T-helper 1 cell treated with Interleukin-12 subunit alpha and Interleukin-12 subunit beta and Interleukin-4 antibody, amounts not matched to agents 30 ng/mL and 1 ng/mL, for 36 hours (primary cell): Measurements from ENCODE around the gene ST8SIA6. TPM values are rescaled to one million over a fixed set of nuclear protein-coding genes. Genes with fewer than 3 reads are reported as not detected.
"Not testable (repeated sequence)": the region's sequence is repeated elsewhere in the genome, so short reads cannot be mapped to it uniquely, and the experiment has no call there.

Experiments
- intact Hi-C: fragments of 100-400 bp; cut with micrococcal nuclease; formaldehyde crosslinking; loops from one replicate; pipeline ENCODE4 v1.15.1; 2024
- total RNA-seq: library from RNA; stranded (reverse); gene quantifications from 2 replicates; pipeline ENCODE4 v1.2.3, GENCODE V29; 2022

The ST8SIA6 gene
- total RNA-seq, 1 donor from 2014 or later = 0.34 TPM

DNA sequence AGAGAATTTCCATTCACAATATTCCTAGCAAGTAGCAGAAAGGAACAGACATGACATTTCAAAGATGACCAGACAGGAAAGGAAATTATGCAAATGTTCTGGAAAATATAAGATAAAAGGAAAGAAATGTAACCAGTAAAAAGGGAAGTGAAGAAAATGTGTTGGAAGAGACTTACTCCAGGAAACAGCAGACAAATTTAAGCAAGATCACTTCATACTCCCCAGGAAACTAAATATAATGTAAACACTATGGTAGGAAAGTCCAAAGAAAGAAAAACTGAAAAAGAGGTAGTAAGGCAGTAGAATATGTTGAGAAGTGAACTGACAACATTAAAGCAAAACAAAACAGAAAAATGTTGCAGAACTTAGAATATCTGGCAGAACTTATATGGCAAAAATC lies 6.4 kb upstream of the ST8SIA6 start:
- intact Hi-C loops = no loop called here

DNA sequence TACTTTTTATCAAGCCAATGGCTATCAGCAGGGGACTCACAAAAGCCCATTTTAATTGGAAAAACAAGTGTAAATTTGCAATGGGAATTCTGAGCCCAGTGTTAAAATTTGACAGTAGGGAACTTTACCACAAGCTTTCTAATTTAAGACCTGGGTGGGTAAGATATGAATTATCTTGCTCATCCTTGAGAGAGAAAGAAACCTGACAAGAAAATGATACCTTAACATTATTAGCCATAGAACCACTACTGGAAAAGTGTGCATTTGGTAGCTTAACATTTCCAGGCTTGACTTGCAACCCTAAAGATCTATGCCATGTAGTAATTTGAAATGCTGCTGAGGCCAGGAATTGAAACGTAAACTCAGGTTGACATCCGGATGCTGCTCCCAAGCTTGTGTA lies 2.7 kb upstream of the ST8SIA6 start:
- intact Hi-C loops = loop anchor here (10.0 kb wide), 1 partner anchor 1198 kb away; the partner anchor contains the start of genes ARL5B and NSUN6

DNA sequence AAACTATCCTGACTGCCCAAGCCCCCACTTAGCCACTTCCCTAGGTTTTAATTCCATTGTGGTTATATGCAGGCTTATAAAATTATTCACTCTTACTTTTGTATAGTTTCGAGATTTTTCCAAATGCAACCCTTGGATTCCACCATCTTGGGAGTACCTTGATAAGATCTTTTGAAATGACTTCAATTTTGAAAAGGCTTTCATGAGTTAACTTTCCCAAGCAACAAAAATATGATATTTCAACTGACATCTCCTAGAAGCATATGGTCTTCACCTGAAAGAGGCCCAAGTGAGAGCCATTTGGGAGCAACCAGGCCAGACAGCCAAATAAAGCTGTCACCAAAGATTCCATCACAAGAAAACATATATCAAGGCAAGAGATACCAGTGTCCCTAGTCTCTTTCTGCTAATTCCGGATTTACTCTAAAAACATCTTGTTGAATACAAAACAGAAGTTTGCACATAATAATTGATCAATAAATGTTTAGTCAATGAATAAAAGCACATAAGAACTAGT lies 1.7 kb upstream of the ST8SIA6 start:
- intact Hi-C loops = loop anchor here (10.0 kb wide), 1 partner anchor 1199 kb away; the partner anchor contains the start of genes ARL5B and NSUN6

DNA sequence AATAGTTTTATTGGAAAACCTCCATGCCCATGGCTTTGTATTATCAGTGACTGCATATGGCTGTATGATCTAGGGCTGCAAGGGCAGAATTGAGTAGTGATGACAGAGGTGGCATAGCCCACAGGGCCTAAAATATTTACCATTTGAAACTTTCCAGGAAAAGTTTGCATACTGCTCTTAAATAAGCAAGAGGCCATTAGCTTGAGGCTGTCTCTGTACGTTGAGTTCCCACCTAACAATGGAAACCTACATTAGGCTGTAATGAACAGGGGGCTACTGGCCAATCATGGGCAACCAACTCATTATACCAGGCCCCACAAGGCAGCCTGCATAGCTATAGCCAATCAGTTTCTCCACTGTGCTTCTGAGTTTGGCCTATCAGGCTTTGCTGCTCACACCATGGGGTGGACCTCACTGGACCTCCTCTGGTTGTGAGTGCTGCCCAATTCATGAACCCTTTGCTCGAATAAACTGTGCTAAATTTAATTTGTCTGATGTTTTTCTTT lies 673 bp upstream of the ST8SIA6 start:
- intact Hi-C loops = loop anchor here (10.0 kb wide), 1 partner anchor 1200 kb away; the partner anchor contains the start of genes ARL5B and NSUN6

DNA sequence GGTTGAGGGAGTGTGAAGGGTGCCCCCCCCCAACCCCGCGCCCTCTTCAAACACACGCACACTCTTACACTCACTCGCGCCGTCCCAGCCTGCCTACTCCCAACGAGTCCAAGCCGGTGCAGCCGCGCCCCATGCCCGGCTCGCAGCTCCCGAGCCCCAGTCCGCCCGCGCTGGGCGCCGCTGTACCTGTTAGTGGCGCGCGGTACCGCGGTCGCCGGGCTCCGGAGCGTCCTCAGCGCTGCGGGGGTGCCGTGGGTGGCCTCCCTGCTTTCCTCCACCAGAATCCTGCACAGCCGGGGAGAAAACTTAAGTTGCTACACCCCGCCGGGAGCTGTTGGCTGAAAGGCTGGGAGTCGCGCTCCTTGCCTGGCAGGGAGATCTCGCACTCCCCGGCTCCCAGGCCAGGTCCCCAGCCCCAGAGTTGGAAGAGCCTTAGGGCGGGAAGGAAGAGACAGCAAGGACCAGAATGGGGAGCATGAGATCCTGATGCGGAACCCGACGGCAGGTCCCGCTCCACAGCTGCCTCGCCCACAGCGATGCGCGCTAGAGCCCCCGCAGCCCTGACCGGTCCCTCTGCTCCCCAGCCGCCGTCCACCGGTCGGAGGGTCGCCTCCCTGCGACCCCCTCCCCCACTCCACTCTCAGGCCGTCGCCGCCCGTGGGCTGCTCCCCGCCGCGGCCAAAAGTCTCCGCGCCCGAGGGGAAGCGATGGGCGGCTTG lies 863 bp downstream of the ST8SIA6 start:
- intact Hi-C loops = loop anchor here (1.0 to 10.0 kb wide), 6 partner anchors 25 to 1201 kb away; partner anchors contain the start of genes ARL5B and NSUN6

DNA sequence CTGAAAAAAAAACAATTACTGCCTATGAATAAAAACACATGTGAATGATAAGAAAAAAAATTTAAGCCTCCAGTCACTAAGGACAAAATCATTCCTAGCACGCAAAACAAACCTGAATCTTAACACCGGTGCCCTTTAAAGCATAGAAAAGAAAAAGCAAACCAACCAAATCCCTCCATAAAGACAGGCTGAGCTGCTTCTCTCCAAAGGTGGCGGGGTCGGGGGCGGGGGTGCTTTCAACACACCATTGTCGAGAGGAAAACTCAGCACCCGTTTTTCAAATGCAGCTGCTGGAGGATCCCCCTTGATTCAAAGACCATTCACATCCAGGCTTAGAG lies 1.4 kb downstream of the ST8SIA6 start:
- intact Hi-C loops = loop anchor here (1.0 to 10.0 kb wide), 6 partner anchors 25 to 1202 kb away; partner anchors contain the start of genes ARL5B and NSUN6

DNA sequence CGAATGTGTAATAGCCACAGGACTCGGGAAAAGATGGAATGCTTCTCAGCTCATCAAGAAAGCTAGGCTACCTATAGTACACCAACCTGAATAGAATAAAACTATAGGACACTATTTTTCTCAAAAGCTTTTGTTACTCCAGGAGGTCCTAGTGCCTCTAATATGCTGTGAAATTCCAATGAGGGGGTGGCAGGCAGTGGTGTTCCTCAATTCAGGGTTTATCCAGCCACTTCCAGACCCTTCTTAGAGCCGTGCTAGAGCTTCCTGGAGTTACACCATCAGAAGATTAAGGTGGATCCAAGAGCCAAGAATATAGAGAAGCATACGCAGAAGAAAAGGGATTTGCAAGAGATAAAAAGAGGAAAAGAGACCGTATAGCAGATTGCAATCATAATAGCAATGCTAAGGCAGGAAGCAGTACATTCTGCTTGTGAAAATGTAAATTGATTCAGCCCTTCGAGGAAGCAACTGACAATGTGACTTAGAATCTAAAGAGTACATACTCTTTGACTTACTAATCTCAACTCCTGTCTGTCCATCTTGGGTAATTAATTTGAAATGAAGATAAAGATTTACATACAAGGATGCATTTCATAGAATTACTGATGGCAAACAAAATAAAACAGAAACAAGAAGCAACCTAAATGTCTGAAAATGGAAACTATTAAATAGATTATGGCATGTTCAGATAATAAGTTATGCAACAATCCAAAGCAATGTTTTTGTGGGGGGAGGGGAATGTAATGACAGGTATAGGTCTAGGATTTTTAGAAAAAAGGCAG lies 2.1 kb downstream of the ST8SIA6 start:
- intact Hi-C loops = loop anchor here (1.0 to 10.0 kb wide), 5 partner anchors 8 to 1203 kb away; partner anchors contain the start of genes ARL5B and NSUN6

DNA sequence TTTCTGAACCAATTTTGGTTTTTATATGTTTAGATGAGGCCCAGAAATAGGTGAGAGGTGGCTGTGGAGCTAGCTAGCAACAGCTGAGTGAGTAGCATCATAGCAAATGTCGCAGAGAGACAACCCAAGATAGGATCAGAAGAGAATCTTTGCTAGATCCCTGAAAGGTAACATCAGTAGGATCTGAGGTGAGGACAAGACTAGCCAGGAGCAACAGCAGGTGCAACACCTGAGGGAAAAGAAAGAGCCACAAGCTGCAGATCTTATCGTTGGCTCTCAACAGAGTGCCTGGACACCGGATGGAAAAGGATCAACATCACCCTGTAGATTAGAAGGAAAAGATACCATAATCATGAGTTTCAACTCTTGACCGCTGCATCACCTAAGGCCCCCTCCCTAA lies 4.4 kb downstream of the ST8SIA6 start:
- intact Hi-C loops = loop anchor here (5.0 to 10.0 kb wide), 3 partner anchors 137 to 1205 kb away; partner anchors contain the start of genes ARL5B and NSUN6

DNA sequence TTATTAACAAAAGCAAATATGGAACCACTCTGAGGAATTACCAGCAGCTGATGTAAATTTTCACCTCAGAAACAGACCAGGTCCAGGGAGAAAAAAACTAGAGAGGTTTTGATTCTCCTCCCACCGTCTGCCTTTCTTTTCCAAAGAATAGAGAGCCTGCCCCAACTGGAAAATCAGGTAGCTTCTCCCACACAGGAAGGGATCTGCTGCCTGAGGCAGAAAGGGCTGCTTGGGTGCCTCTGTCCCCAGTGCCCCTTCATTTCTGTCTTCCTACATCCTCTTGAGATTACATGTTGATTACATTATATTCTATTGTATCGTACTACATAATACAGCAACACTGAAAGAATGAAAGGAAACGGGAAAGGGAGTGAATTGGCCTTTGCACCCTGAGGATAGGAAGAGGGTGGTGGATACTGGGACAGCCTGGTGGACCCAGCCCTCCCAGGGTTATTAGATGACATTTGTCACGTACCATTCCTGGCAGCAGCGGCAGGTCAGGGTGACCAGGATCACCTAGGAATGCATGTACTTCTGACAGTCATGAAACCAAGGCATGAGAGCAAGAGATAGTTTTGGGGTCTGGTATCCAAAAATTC lies 8.9 kb downstream of the ST8SIA6 start:
- intact Hi-C loops = no loop called here

DNA sequence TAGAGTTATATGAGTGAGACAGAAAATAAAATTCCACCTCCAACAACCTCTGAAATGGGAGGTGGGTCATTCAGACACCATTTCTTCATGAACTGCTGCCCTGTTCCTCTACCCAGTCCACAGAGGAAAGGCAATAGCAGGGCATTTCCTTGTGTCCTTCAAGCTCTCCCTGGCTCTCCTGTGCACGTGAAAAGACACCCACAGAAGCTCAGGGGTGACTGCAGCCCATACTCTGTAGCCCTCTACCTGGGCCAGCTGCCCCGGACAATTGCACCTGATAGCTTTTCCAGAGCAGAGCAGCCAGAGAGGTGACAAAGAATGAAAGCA lies 10.0 kb downstream of the ST8SIA6 start:
- intact Hi-C loops = loop anchor here (1.0 to 5.0 kb wide), 3 partner anchors 8 to 37 kb away; no protein-coding TSS in a partner anchor

DNA sequence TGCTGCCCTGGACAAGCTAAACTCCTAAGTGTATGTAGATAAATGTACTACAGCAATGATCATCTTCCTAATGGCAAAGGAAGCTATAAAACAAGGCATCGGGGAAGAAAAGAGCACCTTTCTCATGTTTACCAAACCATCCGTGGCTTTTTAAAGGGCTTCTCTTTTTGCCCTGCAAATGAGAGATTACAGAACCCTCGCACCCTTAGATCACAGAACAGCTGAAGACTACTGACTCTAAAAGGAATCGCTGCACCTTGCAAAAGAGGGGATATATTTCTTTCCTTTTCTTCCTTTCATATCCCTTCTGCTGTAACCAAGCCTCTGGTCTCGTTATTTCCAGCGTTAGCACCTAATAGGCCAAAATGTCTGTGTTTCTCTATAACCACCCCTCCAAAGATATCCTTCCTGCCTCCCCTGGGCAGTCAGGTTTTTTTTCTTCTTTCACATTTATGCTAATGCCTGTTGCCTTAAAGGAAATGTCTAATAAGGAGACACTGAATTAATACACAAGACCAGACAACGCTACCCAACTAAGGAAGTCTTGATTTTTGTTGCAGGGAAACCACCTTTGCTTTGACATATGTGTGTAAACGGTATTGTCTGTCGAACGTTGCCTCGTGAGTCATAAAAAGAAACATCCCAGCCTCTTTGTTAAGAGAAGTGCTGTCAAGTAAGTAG lies 10.5 kb downstream of the ST8SIA6 start:
- intact Hi-C loops = loop anchor here (1.0 to 5.0 kb wide), 3 partner anchors 8 to 37 kb away; no protein-coding TSS in a partner anchor

DNA sequence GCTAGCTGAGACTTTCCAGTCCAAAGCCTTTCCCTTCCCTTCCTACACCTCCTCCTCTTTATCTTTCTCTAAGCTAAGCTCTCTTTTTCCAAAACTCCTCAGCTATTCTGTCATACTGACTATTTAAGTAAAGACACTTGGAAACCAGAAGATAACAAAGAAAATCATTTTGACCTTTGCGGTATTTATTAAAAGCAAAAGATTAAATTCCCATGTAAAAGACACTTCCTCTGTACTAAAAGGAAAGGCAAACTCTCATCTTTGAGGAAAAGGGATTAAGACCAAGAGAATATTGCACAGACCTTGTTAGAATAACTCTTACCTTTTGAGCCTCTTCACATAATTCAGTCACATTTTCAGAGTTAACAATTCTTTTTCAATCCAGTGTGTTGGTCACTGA lies 15.8 kb downstream of the ST8SIA6 start:
- intact Hi-C loops = no loop called here

DNA sequence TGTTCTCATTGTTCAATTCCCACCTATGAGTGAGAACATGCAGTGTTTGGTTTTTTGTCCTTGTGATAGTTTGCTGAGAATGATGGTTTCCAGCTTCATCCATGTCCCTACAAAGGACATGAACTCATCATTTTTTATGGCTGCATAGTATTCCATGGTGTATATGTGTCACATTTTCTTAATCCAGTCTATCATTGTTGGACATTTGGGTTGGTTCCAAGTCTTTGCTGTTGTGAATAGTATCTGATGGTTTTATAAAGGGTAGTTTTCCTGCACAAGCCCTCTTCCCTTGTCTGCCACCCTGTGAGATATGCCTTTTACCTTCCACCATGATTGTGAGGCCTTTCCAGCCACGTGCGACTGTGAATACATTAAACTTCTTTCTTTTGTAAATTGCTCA lies 17.8 kb downstream of the ST8SIA6 start:
- intact Hi-C loops = not testable (repeated sequence)

DNA sequence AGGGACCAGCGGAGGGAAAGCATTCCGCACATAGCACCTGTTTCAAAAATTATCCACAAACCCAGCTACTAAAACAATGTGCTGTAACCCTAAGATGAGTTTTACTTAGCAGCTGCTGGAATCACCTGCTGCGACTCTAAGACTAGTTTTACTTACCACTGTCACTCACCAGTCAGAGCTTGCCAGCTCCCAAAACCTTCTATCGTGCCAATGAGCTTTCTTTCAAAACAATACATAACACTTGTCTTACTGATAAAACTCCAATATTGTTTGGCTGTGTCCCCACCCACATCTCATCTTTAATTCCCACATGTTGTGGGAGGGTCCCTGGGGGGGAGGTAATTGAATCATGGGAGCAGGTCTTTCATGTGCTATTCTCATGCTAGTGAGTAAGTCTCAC lies 18.4 kb downstream of the ST8SIA6 start:
- intact Hi-C loops = no loop called here

DNA sequence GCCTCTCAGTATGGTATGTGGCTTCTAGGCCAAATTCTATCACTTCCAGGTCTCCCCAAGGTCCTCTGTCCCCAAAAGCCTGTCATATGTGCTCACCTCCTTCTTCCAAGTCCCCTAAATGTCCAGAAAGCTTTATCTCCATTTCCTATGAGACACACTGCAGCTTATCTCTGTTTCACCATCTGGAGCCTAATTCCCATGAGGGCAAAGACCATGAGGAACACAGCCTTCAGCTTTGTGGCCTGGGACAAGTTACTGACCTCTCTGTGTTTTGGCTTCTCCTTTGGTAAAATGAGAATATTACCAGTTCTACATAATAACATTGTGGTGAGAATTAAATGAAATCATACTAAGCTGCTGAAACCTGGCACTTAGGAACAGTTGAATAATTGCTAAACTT lies 19.2 kb downstream of the ST8SIA6 start:
- intact Hi-C loops = no loop called here

DNA sequence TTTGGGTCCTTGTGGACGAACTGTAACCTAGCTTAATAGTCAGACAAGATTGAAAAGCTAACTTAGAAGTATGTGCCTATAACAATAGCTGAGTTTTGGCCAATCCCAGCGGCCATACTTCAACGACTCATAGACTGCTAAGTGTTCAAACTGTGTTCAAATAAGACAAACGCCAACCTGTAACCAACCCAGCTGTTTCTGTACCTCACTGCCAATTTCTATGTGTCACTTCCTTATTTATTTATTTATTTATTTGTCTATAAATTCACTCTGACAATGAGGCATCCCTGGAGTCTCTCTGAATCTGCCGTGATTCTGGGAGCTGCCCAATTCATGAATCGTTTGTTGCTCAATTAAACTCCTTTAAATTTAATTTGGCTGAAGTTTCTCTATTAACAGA lies 21.7 kb downstream of the ST8SIA6 start:
- intact Hi-C loops = no loop called here

DNA sequence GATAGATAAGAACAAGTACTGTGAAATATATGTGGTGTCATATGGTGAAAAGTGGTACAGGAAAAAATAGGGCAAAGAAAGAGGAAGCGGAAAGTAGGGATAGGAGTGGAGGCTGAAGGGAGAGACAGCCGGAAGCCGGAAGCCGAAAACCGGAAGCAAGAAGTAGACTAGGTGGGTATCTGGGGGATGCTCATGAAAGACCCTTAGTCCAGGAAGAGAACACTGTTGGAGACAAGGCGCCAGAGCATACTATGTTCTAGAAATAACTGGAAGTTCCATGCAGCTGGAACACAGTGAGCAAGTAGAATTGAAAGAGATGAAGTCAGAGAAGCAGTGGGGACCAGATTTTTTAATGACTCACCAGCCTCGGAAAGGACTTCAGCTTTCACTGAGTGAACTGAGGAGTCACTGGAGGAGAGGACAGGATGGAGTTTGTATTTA lies 22.5 kb downstream of the ST8SIA6 start:
- intact Hi-C loops = no loop called here

DNA sequence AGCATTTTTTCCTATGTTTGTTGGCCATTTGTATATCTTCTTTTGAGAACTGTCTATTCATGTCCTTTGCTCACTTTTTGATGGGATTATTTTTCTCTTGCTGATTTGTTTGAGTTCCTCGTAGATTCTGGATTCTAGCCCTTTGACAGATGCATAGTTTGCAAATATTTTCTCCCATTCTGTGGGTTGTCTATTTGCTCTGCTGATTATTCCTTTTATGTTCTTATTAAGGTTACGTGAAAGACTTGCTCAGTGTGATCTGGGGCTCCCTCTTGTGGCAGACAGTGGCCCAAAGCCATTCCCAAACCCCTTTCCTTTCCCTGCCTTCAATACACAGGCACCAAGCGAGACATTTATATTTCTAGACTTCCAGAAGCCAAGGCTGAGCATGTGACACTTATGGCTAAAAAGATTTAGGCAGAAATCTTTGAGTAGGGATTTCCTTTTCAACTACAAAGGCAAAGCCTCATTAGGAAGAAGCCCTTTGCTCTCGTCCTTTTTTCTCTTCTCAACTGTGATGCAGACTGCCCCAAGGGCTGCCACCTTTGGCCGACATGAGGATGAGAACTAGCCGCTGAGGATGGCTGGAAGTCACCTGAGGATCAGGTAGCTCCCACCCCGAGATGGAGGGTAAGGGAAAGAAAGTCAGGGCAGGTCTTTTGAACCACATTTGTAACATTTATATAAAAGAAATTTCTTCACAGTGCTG lies 23.6 kb downstream of the ST8SIA6 start:
- intact Hi-C loops = loop anchor here (1.0 kb wide), 6 partner anchors 22 to 602 kb away; no protein-coding TSS in a partner anchor

DNA sequence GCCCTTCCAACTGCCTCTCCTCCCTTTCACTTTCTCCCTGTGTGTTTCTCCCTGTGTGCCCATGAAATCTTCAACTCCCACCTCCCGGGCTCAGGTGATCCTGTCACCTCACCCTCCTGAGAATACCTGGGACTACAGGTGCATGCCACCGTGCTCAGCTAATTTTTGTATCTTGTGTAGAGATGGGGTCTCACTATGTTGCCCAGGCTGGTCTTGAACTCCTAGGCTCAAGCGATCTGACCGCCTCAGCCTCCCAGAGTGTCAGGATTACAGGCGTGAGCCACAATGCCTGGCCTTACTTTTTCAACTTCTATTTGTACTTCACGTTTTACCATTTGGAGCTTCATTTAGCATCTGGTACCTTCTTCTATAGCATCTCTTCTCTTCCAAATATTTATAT lies 24.9 kb downstream of the ST8SIA6 start:
- intact Hi-C loops = loop anchor here (1.0 to 5.0 kb wide), 7 partner anchors 81 to 1567 kb away; partner anchors contain the start of genes ARL5B, MINDY3, PTER and RSU1
